Osteocyte (in vitro differentiated cells): ENCODE results near the gene AP4M1. TPM values are rescaled to one million over a fixed set of nuclear protein-coding genes. Genes with fewer than 3 reads are reported as not detected.

Experiments
- DNase-seq: peaks from one replicate; pipeline ENCODE4 v3.0.0; 2021; ENCODE audit warnings: mixed read lengths; ENCODE audit not compliant: unreplicated experiment; ENCODE audit errors: extremely low spot score
- H3K27ac Mint-ChIP-seq: one replicate; pipeline ENCODE4 v1.8.0; 2021; ENCODE audit warnings: mild to moderate bottlenecking, mixed read lengths; ENCODE audit not compliant: unreplicated experiment
- H3K27me3 Mint-ChIP-seq: one replicate; pipeline ENCODE4 v1.8.0; 2021; ENCODE audit warnings: mixed read lengths; ENCODE audit not compliant: unreplicated experiment
- H3K36me3 Mint-ChIP-seq: one replicate; pipeline ENCODE4 v1.8.0; 2021; ENCODE audit warnings: mixed read lengths; ENCODE audit not compliant: unreplicated experiment
- H3K4me1 Mint-ChIP-seq: one replicate; pipeline ENCODE4 v1.8.0; 2021; ENCODE audit warnings: mixed read lengths; ENCODE audit not compliant: unreplicated experiment
- H3K4me3 Mint-ChIP-seq: one replicate; pipeline ENCODE4 v1.8.0; 2021; ENCODE audit warnings: mild to moderate bottlenecking, moderate library complexity, mixed read lengths; ENCODE audit not compliant: unreplicated experiment
- H3K9me3 Mint-ChIP-seq: one replicate; pipeline ENCODE4 v1.8.0; 2021; ENCODE audit warnings: mixed read lengths; ENCODE audit not compliant: unreplicated experiment
- CTCF ChIP-seq: fragments of 200-600 bp; sonication (generic); IDR thresholded peaks from 2 replicates; pipeline ENCODE4 v1.5.0; 2021; ENCODE audit warnings: antibody characterized with exemption, mild to moderate bottlenecking, moderate library complexity
- total RNA-seq: library from RNA; stranded (reverse); gene quantifications from 2 replicates; pipeline ENCODE4 v1.2.1, GENCODE V29; 2021

Gene AP4M1
- total RNA-seq, 1 donor from 2014 or later: 27.4 TPM

GRCh38 chr7:100093498-100093897 lies 7.9 kb upstream of the AP4M1 start:
- Mint-ChIP-seq H3K27ac (peak overlapping the region; percentile 47), H3K4me3 (no peak overlapping the region), H3K9me3 (no peaks in the 10 kb centered on the region), H3K27me3 (no peaks in the 10 kb centered on the region), H3K4me1 (peaks cover 15% of the 10 kb centered on the region), H3K36me3 (peaks cover 53% of the 10 kb centered on the region)
- DNase-seq: no peak
- TF ChIP-seq CTCF: no peak

GRCh38 chr7:100093925-100094486 lies 7.4 kb upstream of the AP4M1 start:
- Mint-ChIP-seq H3K27ac (no peak overlapping the region), H3K36me3 (peaks cover 58% of the 10 kb centered on the region), H3K9me3 (no peaks in the 10 kb centered on the region), H3K4me1 (peaks cover 20% of the 10 kb centered on the region), H3K27me3 (no peaks in the 10 kb centered on the region), H3K4me3 (no peak overlapping the region)
- no peak for DNase-seq
- TF ChIP-seq CTCF: no peak

GRCh38 chr7:100095289-100095688 lies 6.2 kb upstream of the AP4M1 start:
- peak overlapping the region; percentile 14 for H3K27ac Mint-ChIP-seq
- peaks cover 23% of the 10 kb centered on the region for H3K4me1 Mint-ChIP-seq
- no peaks in the 10 kb centered on the region for H3K27me3 Mint-ChIP-seq
- H3K36me3 Mint-ChIP-seq: peaks cover 66% of the 10 kb centered on the region
- DNase-seq: no peak
- no peak overlapping the region for H3K4me3 Mint-ChIP-seq
- TF ChIP-seq CTCF: no peak
- H3K9me3 Mint-ChIP-seq: no peaks in the 10 kb centered on the region

GRCh38 chr7:100095704-100096103 lies 5.7 kb upstream of the AP4M1 start:
- Mint-ChIP-seq H3K4me3 (no peak overlapping the region), H3K27me3 (no peaks in the 10 kb centered on the region), H3K36me3 (peaks cover 63% of the 10 kb centered on the region), H3K4me1 (peaks cover 20% of the 10 kb centered on the region), H3K9me3 (no peaks in the 10 kb centered on the region), H3K27ac (peak overlapping the region; percentile 14)
- TF ChIP-seq CTCF: no peak
- DNase-seq: no peak

GRCh38 chr7:100098913-100099312 lies 2.5 kb upstream of the AP4M1 start:
- H3K27me3 Mint-ChIP-seq: no peaks in the 10 kb centered on the region
- TF ChIP-seq CTCF: no peak
- no peaks in the 10 kb centered on the region for H3K9me3 Mint-ChIP-seq
- DNase-seq: no peak
- H3K4me3 Mint-ChIP-seq: peak overlapping the region; percentile 91
- peaks cover 30% of the 10 kb centered on the region for H3K4me1 Mint-ChIP-seq
- H3K27ac Mint-ChIP-seq: peak overlapping the region; percentile 98
- H3K36me3 Mint-ChIP-seq: peaks cover 38% of the 10 kb centered on the region
